Activated CD4-positive, alpha-beta T cell treated with anti-CD3 and anti-CD28 coated beads, Interleukin-2, Interleukin-4, amounts not matched to agents 100 ng/mL and 50 ng/mL, durations not matched to agents 16 hours and 8 hours (primary cell): ENCODE data around the gene SSPN.

Experiments
- DNase-seq: peaks from one replicate; pipeline ENCODE4 v3.0.0-alpha.2; 2020; ENCODE audit warnings: low spot score

SSPN gene, protein sequence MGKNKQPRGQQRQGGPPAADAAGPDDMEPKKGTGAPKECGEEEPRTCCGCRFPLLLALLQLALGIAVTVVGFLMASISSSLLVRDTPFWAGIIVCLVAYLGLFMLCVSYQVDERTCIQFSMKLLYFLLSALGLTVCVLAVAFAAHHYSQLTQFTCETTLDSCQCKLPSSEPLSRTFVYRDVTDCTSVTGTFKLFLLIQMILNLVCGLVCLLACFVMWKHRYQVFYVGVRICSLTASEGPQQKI

DNA sequence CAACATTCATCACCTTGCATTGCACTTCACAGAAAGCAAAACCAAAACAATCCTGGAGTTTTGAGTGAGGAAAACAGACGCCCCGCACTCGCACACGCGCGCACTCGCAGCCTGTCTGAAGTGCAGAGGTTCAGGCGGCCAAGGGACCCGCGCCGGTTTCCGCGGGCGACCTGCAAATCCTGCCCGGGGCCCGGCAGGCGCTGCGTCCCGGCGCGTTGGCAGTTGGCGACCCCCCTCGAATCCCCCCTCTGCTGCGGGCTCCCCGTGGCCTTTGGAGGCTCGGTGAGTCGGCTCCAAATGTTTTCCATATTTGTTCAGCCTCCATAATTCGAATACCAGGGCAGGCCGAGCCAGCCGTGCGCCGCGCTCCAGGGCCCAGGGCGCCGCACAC lies at the start of gene SSPN:
SSPN (plus strand) TSS at position 324 of the 391 bp plus-strand sequence. CDS start 100 bp downstream, outside the sequence.
- DNase-seq, result no peak

DNA sequence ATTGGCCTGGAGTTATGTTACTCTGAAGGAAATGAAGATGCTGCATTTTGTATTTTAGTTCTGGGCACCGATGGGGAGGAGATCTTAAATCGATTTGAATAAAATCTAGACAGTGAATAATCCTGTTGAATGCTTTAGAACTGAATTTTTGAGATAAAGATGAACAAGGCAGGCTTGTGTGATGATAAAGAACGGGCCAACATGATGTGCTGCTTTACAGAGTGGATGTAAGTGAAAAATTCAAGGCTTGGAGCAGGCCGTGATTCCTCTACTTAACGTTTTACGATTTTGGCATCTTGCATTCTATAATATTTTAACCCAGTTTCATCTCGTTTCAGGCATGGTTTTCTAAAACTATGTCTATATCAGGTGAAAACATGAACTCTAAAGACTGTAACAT lies 47.1 kb upstream of the SSPN start:
- no peak for DNase-seq

DNA sequence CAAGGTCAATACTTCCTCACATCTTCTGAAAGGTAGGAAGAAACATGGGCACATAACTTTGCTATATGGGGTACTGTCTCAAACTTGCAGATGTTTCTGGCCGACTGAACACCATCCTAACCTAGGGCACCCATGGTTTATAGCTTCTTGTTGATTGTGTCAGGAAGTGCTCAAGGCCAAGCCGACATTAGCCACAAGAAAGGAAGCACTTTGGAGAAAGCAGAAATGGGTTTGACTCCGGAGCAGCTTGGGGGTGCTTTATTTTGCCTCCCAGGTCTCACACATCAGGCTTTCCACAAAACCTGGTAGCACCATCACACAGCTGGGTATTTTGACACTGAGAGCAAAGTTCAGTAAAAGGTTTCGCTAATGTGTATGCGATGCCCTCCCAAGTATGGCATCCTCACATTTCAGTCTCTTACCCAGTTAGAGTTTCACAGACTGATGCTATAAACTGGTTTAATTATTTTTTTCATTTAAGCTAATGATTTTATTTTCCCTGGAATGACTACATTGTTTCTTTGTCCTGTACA lies 45.3 kb upstream of the SSPN start:
- no peak for DNase-seq

DNA sequence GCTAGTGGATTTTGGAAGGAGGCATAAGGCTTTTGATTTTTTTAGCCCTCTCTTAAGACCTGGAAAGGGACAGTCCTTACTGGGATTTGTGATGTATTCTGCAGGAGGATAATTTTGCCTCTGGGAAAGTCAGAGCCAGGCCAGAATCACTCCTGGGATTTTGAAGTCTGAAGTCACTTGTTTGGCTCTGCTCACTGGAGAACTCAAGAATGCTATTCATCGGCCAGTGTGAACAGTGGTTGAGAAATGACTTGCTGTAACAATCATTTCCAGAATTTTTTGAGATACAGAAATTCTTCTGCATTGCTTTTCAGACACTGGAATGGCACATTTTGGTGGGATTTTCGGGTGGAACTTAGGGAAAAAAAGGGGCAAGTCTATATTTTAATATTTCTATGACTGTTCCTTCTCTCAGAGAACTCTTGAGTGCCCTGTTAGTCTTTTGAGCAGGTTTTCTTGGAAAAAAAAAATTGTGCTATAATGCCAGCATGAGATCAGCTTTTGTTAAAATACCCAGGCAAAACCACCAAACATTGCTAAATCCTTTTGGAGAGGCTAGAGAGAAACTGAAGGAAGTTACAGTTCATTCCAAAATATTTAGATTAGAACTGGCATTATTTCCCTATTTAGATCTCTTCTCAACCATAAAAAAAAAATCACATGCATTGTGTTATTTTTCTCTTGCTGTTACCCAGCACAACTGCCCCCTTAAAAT lies 44.5 kb upstream of the SSPN start:
- DNase-seq, result no peak

DNA sequence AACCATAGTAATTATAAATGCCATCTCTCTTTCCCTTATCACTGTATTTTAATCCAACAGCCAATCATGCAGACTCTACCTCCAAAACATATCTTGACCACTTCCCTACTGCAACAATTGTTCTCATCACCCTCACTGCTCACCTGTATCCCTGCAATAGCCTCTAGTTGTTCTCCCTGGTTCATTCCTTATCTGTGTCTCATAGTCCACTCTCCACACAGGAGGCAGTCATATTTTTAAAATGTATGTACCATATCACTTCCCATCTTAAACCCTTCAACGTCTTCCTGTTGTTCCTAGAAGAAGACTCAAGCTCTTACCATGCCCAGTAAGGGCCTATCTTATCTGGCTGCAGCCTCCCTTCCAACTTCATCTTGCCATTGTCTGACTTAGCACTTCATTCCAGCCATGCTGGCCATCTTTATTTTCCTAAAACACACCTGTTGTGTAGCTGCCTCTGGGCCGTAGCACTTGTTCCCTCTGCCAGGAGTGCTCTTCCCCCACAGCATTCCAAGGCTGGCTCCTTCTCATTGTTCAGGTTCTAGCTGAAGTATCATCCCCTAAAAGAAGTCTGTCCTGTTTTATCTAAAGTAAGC lies 42.8 kb upstream of the SSPN start:
- no peak for DNase-seq

DNA sequence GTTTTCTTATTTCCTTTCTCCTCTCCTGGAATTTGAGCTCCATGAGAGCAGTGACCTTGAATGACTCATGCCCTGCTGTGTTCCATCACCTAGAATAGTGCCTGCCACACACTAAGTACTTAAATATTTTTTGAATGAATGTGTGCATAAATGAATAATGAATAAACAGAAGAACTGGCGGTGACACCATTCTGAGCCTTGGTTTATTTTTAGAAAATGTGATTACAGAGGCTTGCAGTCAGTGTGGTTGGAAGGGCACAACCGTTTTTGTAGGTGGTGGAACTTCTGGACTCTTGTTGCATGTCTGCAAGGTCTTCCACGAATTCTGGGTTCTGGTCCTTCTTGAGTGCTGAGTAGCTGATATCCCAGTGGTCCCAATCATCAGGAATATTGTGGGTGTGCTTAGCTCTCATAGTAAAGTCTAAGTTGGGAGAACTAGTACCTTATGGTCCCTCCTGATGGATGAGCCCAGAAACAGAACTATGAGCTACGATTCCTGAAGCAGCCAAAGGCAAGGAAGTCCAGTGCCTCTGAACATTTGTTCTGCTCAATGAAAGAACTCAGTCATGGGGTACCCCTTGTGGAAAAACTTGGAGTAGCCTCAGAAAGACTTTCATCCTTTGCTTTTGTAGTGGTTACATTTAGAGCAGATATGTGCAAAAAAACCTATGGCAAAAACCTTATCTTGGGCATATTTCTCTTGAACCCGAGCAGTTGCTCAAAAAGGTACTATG lies 41.8 kb upstream of the SSPN start:
- no peak for DNase-seq

DNA sequence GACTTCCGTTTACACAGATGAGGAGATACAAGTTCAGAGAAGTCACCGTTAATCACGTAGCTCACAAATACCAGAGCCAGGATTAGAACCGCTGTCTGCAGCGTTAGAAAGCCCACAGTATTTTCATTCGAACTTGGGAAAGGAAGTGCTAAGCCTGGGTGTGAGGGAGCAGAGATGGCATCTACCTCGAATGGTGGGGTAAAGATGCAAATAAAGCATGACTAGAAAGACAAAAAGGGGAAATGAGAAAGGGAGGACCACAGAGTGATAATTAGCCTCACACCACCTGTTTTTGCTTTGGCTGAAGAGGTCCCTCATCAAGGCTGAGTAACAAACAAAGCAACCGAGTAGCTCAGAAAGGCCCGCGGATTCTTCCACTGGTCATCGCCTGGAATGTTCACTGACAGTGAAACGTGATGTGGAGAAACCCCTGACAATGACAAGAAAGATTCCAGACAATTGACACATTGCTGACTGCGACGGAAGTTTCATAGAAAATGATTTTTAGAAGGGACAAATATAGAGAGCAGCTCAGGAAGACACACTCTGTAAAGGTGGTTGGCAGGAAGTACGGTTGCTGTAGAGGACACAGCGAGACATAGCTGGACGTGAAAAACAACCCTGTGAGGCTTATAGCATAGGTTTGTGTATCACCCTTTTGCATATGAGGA lies 39.0 kb upstream of the SSPN start:
- no peak for DNase-seq

DNA sequence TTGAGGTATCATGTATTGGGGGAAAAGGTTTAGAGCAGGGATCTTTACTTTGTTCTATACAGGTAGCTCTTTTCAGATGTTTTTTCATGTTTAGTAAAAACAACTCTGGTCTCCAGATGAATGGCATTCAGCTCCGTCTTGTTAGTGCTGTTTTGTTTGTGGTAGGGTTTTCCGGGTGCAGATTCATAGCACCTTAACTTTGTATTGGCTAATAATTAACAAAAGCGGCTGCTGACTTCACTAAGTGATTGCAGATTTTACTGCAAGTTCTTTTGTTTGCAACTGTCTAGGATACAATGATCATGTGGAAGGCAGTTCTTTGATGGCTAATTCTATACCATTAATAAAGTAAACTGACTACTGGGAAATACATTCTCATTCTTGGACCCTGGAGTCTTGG lies 38.4 kb upstream of the SSPN start:
- no peak for DNase-seq

DNA sequence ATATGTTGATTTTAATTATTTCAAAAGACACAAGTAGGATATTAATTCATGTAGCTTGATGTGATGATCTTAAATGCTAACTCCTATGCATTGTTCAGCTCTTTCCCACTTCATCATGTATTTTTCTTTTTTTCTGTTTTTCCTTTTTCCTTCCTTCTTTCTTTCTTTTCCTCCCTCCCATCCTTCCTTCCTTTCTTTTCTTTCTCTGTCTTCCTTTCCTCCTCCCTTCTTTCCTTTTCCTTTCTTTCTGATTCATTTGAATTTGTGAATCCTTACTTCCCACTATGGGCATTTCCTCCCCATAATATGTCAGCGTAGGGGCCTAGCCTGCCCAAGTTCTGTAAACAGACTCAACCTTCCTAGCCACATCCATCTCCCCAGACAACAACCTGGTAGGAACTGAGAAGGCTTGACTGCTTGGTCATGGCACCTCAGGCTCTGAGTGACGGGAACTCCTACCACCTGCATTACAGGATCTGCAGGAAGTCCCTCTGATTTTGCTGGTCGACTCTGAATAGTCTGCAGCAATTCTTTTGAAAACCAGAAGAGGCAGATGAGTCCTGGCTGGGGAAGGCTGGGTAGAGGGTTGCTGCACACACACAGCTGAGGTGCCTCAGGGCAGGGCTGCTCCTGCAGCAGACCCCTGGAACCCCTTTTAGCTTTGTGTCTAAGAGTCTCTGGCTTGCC lies 37.2 kb upstream of the SSPN start:
- DNase-seq, result no peak

DNA sequence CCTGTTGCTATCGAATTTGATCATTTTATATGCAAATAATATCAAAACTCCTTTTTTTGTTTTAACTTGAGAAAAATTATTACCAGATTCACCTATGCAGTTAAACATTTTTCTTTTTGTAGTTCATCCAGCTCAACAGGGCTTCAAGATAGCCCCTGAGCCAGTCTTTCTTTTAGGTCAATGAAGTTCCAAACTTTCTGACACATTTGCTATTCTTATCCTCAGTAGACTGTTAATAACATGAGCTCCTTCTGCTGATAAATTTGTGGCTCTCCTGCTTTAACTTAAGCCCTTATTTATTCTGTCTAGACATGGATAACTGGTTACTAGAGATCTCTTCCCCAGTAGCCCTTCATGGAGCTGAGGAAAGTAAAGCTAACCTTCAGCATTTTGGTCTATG lies 33.2 kb upstream of the SSPN start:
- no peak for DNase-seq

DNA sequence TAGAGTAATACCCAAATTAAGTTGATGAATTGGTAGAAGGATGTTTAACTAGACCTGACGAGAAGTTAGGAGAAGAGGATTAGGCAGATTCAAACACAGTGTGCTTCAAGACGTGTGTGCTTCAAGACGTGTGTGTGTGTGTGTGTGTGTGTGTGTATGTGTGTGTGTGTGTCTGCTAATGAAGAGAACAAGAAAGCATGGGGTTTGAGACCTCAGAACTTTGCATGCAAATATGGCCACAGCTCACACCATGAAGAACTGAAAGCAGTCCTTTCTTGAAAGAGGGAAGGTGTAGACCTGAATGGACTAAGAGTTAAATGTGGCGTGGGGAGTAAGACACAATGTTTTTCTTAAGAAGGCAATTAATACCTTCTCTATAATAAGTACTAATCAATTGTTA lies 32.5 kb upstream of the SSPN start:
- no peak for DNase-seq

DNA sequence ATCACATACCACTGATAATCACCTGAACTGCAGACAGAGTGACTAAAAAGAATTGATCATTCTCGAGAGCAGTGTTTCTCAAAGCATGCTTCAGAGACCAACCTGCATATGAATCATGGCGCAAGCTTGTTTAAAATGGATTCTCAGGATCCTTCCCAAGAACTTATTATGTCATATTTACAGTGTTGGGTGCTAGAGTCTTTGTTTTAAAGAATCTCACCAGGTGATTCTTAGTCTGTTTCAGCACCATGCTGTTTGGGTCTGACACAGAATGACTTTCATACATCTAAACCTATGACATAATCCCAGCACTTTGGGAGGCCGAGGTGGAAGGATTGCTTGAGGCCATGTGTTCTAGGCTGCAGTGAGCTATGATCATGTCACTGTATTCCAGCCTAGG lies 31.3 kb upstream of the SSPN start:
- DNase-seq, result no peak

DNA sequence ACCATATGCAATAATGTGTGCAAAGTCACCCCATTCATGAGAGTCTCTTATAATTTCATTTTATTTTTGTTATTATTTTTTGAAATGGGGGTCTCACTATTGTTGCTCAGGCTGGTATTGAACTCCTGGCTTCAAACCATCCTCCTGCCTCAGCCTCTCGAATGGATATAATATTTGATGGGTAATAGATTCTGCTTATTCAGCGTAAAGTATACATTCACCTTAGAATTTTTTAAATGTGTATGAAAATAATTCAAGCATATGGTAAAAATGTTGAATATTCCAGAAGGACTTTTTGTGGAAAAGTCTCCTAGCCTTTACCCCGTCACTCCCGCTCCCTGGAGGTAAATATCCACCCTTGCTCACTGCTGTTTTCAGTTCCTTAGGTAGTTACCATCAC lies 23.4 kb upstream of the SSPN start:
- DNase-seq, result no peak

DNA sequence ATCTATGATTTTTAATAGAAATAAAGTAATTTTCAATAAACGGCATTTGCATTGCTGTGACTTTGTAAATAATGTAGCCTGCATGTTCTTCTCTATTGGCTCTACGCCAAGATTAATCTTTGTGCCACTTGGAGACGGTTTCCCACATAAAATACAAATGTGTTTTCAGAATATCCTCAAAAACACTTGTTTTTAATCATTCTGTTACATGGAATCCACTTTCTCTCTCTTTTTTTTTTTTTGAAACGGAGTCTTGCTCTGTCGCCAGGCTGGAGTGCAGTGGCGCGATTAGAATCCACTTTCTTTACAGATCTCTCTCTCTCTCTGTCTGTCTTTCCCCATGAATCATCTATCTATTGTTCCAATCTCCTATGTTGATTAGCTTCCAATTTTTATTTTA lies 22.8 kb upstream of the SSPN start:
- DNase-seq, result no peak

DNA sequence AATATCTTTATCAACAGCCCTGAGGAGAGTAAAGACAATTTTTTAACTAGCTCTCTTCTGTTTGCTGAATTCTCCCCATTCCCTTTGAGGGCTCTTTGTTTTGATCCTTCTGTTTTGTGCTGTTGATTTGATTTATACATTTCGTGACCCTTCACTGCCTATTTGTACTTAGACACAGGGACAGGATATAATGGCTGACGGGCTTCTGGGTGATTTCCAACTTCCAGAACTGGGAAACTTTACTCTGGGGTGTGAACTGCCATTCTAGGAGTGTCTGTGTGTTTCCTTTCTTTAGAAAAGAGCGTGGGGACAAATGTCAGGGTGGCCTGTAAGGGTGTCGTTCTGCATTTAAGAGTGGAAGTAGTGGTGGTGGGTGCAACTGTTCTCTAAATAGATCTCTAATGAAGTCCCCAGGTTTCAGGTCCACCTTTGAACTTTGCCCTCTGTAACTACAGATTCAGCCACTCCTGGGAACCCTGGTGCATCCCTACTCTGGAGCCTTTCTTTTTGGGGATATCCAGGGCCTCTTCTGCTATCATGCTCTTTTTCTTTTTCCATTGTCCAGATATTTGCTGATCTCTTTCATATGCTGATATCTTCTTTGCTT lies 22.3 kb upstream of the SSPN start:
- DNase-seq, result no peak

DNA sequence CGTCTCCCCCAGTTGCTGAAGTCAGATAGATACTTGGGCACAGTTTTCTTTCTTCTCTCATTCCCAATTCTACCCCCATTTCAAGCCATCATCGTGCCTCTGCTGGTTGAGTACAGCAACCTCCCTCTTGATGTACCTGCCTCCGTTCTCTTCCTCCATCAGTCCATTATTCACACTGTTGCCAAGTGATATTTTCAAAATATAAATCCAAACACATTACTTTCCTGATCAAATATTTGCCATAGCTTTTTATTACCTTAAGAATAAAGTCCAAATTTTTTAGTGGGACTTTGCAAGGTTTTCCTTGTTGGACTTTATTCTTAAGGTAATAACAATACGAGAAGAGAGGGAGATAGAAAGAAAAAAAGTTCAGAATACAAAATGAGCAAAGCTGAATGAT lies 18.6 kb upstream of the SSPN start:
- no peak for DNase-seq

DNA sequence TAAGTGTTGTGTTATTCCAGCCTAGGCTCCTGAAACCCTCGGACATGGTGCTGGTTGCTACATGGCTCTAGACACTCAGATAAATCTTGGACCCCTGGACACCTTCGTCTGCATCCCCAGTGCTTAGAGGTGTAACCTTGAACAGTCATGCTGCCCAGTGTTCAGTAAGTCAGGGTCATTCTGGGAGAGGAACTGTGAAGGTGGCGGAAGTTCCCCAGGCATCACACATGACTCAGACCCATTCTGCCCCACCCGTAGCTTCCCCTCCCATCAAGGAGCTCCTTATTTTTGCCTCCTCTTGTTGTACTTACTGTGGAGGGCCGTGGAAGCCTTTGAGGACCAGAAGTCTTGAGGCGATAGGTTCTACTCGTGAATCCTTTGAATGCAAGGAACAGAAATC lies 18.1 kb upstream of the SSPN start:
- DNase-seq, result no peak

DNA sequence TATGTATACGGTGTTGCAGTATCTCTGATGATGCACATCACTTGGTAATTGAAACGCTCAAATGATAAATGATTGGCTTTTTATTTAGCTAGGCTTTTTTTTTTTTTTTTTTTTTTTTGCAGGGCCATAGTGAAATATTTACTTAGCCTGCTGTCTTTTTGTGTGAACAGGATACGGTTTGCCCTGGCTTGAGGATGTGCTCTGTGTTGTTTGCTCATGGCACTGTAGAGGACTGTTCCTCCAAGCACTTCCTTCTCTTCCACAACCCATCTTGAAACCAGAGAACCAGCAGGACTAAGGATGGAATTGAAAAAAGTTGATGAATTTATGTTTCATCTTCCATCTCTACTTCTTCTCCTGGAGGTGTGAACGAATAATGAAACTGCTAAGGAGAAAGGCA lies 15.5 kb upstream of the SSPN start:
- no peak for DNase-seq

DNA sequence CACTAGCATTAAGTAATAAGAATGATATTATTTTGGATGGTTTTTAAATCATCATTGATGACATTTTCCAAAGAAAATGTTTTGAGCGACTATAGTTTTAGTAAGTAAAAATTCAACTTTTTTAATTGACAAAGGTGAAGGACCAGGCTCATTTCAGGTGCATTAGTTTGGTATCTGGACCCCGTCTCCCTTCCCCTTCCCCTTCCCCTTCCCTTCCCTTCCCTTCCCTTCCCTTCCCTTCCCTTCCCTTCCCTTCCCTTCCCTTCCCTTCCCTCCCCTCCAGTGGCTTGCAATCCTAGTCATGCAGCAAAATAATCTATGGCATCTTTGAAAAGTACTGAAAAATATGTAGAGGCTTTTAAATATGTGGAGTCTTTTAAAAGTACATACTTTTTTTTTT lies 13.0 kb upstream of the SSPN start:
- DNase-seq, result no peak

DNA sequence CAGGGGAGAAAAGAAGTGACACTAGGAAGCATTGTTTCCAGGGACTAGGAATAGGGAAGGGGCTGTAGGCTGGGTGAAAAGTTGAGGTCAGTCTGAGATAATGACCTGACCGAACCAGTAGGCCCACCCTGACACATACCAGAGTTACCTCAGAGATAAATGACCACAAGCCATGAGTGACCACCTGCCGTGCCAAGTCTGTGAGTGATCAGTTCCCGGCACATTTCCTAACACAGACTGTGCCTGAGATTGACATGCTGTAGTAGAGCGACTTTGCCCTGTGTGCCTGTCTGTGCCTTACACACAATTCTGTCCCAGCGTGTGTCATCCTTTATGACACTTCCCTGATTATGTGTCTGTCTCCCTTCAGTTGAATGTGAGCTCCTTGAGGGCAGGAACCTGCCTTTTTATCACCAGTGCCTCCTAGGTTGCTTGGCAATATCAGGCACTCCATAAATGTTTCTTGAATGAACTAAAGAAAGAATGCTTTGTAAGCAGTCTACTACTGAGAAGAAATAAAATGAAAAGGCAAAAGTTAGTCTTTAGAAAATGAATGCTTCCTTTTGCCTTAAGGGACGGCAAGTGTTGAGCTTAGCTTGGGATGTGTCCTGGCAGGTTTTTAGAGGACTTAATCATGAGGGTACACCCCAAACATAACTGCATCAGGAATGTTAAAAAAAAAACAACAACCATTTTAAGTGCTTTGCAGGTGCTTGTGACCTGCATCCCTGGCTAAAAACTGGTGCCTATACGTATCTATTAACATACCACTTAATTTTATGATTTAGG lies 9.6 kb upstream of the SSPN start:
- no peak for DNase-seq
